Heart right ventricle (tissue), 16 donors: ENCODE results near the gene TPX2. TPM values are rescaled to one million over a fixed set of nuclear protein-coding genes. Genes with fewer than 3 reads are reported as not detected.

ENCODE experiments used
- ATAC-seq, 8 donors: fragments of 200-7000 bp; cut with Tn5 transposase; one replicate each; pipeline ENCODE4 v1.9.1; 2020; ENCODE audit warnings: mild to moderate bottlenecking in 8 of 8, moderate library complexity in 8 of 8, moderate number of reproducible peaks in 1 of 8
- DNase-seq, 2 donors: peaks; one replicate each; pipeline ENCODE4 v3.0.0-alpha.2; 2020
- H3K27ac ChIP-seq, 10 donors: fragments of 200-600 bp; sonication (generic) in 2 of 10; one replicate each; pipeline versions ENCODE4 v1.5.0 to v1.8.0; 2020 to 2022; ENCODE audit warnings: mild to moderate bottlenecking in 3 of 10
- H3K27me3 ChIP-seq, 7 donors: fragments of 200-600 bp; one replicate each; pipeline ENCODE4 v1.8.0; 2021 to 2022; ENCODE audit warnings: mild to moderate bottlenecking in 2 of 7
- H3K36me3 ChIP-seq, 9 donors: fragments of 200-600 bp; sonication (generic) in 1 of 9; one replicate each; pipeline versions ENCODE4 v1.5.0 to v1.8.0; 2020 to 2022; ENCODE audit warnings: mild to moderate bottlenecking in 2 of 9
- H3K4me1 ChIP-seq, 9 donors: fragments of 200-600 bp; sonication (generic) in 1 of 9; one replicate each; pipeline versions ENCODE4 v1.5.0 to v1.8.0; 2020 to 2022; ENCODE audit warnings: mild to moderate bottlenecking in 4 of 9
- H3K4me3 ChIP-seq, 10 donors: fragments of 200-600 bp; sonication (generic) in 2 of 10; one replicate each; pipeline versions ENCODE4 v1.5.0 to v1.8.0; 2020 to 2022; ENCODE audit warnings: mild to moderate bottlenecking in 7 of 10, moderate library complexity in 2 of 10
- H3K9me3 ChIP-seq, 11 donors: fragments of 200-600 bp in 10 of 11; sonication (generic) in 2 of 11; one replicate each; pipeline versions ENCODE4 v1.5.0 to v1.8.0; 2013 to 2022; ENCODE audit warnings: mild to moderate bottlenecking in 2 of 11, control low read depth in 1 of 11, moderate library complexity in 1 of 11
- WGBS, 2 donors: extraction: QIAGEN DNeasy Blood & Tissue Kit; methylation state at CpG; one replicate each; pipeline ENCODE4 v1.1.7; 2013; ENCODE audit warnings: inconsistent platforms in 1 of 2; 5-methylcytosine and 5-hydroxymethylcytosine counted together
- intact Hi-C, 10 donors: fragments of 100-400 bp; cut with DNase I; formaldehyde crosslinking; loops; one replicate each; pipeline versions ENCODE4 v1.11.1 to v1.14.2; 2022
- polyA plus RNA-seq, 2 donors: library from polyadenylated mRNA; stranded (reverse); fragments of 200-250 nt; gene quantifications; one replicate each; pipeline ENCODE4 v1.2.3, GENCODE V29; 2013
- total RNA-seq, 10 donors: library from RNA; stranded (reverse); fragmentation: NEBNext Ultra II Directional in 3 of 10; extraction: Animal tissue kit (Norgen Biotek cat#: 25700) in 3 of 10; gene quantifications; one replicate each; pipeline versions ENCODE4 v1.2.1 to v1.2.4, GENCODE V29; 2021 to 2023
- TF ChIP-seq, protein P1 (sequence below), 9 donors: fragments of 200-600 bp; sonication (generic) in 2 of 9; IDR thresholded peaks; one replicate each; pipeline versions ENCODE4 v1.5.0 to v1.8.0; 2021 to 2022; ENCODE audit warnings: antibody characterized with exemption in 9 of 9, mild to moderate bottlenecking in 5 of 9, moderate library complexity in 1 of 9
- donor health status: Arrhythmogenic right ventricular cardiomyopathy.
- donor health status: ischemic (EF 13 %, LVEDD 7.1; RV severe dilation, severe dysfunction).
- donor health status: healthy with polysubstance abuse.
- donor health status: DM: no; HTN: yes; CAD: no.
- donor health status: DM: no; HTN: no; CAD: no.
- donor health status: ischemic (EF 25% LVEDD 6.9; RV normal size, moderate dysfunction).
- donor health status: ischemic (EF 25% LVEDD 5.7; RV mildly dilated, moderate dysfunction).
- donor health status: healthy.
- donor health status: DM: yes; HTN: yes; CAD: no.
- donor health status: Ischemic cardiomyopathy.
- donor health status: ischemic (EF 35%, LVEDD 5.7; RV mildly dilated, moderate dysfunction).
- donor health status: nonischemic (EF 11% LVEDD 7.7; RV severe dilation, severe dysfunction).
- donor health status: DM: yes; HTN: yes; CAD: no.
- donor health status: PGD.
- donor health status: ischemic (EF 29% LVEDD 5.4; RV normal size, mild dysfunction).
- donor health status: nonischemic (EF 23%, LVEDD 6.1; RV moderate dilation, normal function).

The TPX2 gene
- total and polyA plus RNA-seq, 12 donors, result 0.17 to 9.6 (median 0.78) TPM

DNA sequence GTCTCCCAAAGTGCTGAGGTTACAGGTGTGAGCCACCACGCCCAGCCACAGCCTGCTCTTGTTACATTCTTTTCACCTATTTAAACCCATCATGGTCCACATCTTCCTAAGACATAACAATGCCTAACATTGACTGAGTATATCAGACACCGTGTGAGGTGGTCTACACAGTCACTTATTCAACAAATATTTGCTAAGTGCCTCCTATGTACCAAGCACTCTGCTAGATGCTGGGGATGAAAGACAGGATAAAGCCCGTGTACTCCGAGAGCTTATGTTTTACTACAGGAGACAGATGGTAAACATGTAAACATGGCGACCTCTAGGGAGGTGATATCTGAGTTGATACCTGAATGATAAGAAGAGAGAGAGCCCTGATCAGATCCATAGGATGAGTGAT lies 29.2 kb upstream of the TPX2 start:
- Histone ChIP-seq H3K27me3 (no peaks in the 10 kb centered on the region), H3K9me3 (no peaks in the 10 kb centered on the region), H3K4me3 (no peak overlapping the region), H3K36me3 (peaks cover 0 to 70% (median 20%) of the 10 kb centered on the region in 9 donors), H3K27ac (peak overlapping the region; percentile 88 to 100 (median 96)), H3K4me1 (peaks cover 49 to 100% (median 95%) of the 10 kb centered on the region in 9 donors)
- WGBS, 2 donors, result 80 to 81% methylated on average over 5 of the region's 5 CpGs
- TF ChIP-seq, protein P1, sequence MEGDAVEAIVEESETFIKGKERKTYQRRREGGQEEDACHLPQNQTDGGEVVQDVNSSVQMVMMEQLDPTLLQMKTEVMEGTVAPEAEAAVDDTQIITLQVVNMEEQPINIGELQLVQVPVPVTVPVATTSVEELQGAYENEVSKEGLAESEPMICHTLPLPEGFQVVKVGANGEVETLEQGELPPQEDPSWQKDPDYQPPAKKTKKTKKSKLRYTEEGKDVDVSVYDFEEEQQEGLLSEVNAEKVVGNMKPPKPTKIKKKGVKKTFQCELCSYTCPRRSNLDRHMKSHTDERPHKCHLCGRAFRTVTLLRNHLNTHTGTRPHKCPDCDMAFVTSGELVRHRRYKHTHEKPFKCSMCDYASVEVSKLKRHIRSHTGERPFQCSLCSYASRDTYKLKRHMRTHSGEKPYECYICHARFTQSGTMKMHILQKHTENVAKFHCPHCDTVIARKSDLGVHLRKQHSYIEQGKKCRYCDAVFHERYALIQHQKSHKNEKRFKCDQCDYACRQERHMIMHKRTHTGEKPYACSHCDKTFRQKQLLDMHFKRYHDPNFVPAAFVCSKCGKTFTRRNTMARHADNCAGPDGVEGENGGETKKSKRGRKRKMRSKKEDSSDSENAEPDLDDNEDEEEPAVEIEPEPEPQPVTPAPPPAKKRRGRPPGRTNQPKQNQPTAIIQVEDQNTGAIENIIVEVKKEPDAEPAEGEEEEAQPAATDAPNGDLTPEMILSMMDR (IDR thresholded peaks at IDR 0.05), result no peak
- intact Hi-C loops, result loop anchor here in 4 of 10 donors (5.0 to 10.0 kb wide), 3 partner anchors 33 to 145 kb away; no protein-coding TSS in a partner anchor
- no peak for ATAC-seq
- no peak for DNase-seq

DNA sequence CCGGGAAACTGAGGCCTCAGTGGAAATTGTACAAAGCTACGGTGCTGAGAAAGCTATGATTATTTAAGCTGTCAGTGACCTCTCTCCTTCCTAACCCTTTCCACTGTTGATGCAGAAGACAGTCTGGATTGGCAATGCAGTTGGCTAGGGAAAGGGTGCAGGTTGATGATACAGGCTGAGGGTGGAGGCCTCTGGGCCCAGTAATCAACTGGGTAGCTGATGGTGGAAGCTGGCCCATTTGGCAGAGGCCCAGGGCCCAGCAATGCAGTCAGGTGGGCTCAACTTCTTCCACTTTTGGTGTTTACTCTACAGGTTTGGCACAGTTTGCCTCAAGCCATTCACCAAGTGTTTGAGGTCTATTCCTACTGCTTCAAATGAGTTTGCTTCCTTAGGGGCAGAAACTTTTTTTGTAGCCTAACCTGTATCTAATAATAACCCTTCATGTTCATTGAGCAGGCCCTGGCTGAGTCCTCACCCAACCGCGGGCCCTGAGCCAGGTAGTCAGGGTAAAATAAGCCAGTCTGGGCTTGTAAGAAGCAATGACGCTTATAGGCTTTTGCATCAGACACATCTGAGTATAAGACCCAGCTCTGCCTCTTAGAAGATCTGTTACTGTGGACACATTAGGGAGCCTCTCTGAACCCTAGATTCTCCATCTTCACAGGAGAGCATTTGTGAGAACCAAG lies 28.5 kb upstream of the TPX2 start:
- intact Hi-C loops, result loop anchor here in 4 of 10 donors (5.0 to 10.0 kb wide), 3 partner anchors 33 to 146 kb away; no protein-coding TSS in a partner anchor
- peaks cover 49 to 100% (median 95%) of the 10 kb centered on the region in 9 donors for H3K4me1 ChIP-seq
- peak in 1 of 2 donors; percentile 70 for DNase-seq
- 61 to 67% methylated on average over 5 of the region's 5 CpGs for WGBS, 2 donors
- TF ChIP-seq, protein P1 (IDR thresholded peaks at IDR 0.05), result no peak
- peak in 3 of 8 donors; percentile 24 to 37 (median 28) for ATAC-seq
- H3K27me3 ChIP-seq, result no peaks in the 10 kb centered on the region
- peaks cover 0 to 72% (median 19%) of the 10 kb centered on the region in 9 donors for H3K36me3 ChIP-seq
- H3K9me3 ChIP-seq, result no peaks in the 10 kb centered on the region
- peak overlapping the region; percentile 88 to 100 (median 96) for H3K27ac ChIP-seq
- H3K4me3 ChIP-seq, result peak overlapping the region in 1 of 10 donors; percentile 43

DNA sequence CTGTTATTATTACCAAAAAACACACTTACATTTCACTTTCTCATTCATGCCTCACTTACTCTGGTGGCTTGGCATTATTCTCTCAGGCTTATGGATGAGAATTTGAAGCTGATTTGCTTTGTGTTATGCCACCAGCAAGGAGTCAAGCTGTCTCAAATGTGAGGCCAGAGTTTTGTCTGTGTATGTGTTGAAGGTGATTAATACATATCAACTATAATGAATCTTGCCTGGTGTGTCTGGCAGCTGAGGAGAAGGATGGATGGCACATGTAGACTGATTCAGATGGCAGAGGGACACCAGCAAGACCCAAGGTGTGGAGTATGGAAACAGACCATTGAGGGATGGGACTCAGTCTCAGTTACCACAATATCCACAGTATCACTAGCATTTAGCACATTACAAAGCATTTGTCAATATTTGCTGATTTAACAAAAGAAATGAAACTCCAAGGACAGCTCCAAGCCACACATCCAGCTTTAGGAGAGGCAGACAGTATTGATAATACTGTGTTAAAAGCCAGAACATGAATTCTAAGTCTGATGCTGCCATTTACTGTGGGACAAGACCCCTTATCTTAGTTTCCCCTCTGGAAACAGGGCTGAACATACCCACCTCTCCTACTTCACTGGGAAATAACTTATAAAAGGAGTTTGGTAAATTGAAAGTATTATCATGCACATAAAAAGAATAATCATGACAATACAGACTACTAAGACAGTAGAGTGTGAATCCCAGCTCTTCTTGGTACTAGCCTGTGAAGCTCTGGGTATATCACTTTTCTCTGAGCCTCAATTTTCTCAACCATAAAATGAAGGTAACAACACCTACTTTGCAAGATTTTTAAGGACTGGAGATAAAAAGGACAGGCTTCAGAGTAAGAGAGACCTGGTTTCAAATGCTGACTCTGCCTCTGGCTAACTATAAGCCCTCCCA lies 27.6 kb upstream of the TPX2 start:
- peaks cover 43 to 100% (median 95%) of the 10 kb centered on the region in 9 donors for H3K4me1 ChIP-seq
- DNase-seq, result no peak
- H3K27me3 ChIP-seq, result no peaks in the 10 kb centered on the region
- TF ChIP-seq, protein P1 (IDR thresholded peaks at IDR 0.05), result no peak
- H3K36me3 ChIP-seq, result peaks cover 0 to 74% (median 10%) of the 10 kb centered on the region in 9 donors
- H3K9me3 ChIP-seq, result no peaks in the 10 kb centered on the region
- intact Hi-C loops, result loop anchor here in 7 of 10 donors (1.0 to 10.0 kb wide), 7 partner anchors 12 to 147 kb away; no protein-coding TSS in a partner anchor
- H3K27ac ChIP-seq, result peak overlapping the region; percentile 88 to 100 (median 96)
- no peak for ATAC-seq
- peak overlapping the region in 4 of 10 donors; percentile 33 to 43 (median 38) for H3K4me3 ChIP-seq

DNA sequence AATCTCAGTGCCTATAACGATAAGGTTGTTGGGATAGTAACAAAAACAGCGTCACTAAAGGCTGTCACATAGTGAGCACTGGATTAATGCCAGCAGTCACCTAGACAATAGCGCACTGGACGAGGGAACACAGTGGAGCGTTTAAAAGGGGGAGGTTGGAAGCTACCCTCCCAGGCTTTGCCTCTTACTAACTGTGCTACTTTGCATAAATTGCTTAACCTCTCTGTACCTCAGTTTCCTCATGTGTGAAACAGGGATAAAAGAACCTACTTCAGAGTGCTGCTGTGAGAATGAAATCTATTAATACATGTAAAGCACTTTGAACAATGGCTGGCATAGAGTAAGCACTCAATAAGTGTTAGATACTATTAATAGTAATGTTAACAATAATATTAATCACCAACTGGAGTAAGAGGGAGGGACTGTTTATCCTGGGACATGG lies 27.0 kb upstream of the TPX2 start:
- ATAC-seq, result peak; percentile 48 to 83 (median 70)
- intact Hi-C loops, result loop anchor here in 7 of 10 donors (1.0 to 10.0 kb wide), 7 partner anchors 11 to 147 kb away; no protein-coding TSS in a partner anchor
- Histone ChIP-seq H3K27ac (peak overlapping the region; percentile 88 to 100 (median 96)), H3K4me1 (peaks cover 41 to 100% (median 95%) of the 10 kb centered on the region in 9 donors), H3K4me3 (peak overlapping the region in 4 of 10 donors; percentile 33 to 43 (median 38)), H3K36me3 (peaks cover 0 to 74% (median 4%) of the 10 kb centered on the region in 9 donors), H3K27me3 (no peaks in the 10 kb centered on the region), H3K9me3 (no peaks in the 10 kb centered on the region)
- DNase-seq, result peak in 1 of 2 donors; percentile 81
- TF ChIP-seq, protein P1 (IDR thresholded peaks at IDR 0.05), result no peak
- 5 to 9% methylated on average over 5 of the region's 5 CpGs for WGBS, 2 donors
